Smooth muscle cell (in vitro differentiated cells): ENCODE data around the gene CHEK2. TPM values are rescaled to one million over a fixed set of nuclear protein-coding genes. Genes with fewer than 3 reads are reported as not detected.
"Not testable (repeated sequence)": the region's sequence is repeated elsewhere in the genome, so short reads cannot be mapped to it uniquely, and the experiment has no call there.

Experiments used
- DNase-seq: peaks from one replicate; lab custom pipeline; 2025; ENCODE audit not compliant: unreplicated experiment; lab: John Stamatoyannopoulos, UW
- H2AFZ ChIP-seq: fragments of 200-600 bp; sonication (generic); 2 replicates; pipeline ENCODE4 v1.6.0; 2016; ENCODE audit warnings: antibody characterized with exemption, low read depth, mild to moderate bottlenecking
- H3F3A ChIP-seq: fragments of 200-600 bp; sonication (generic); 2 replicates; pipeline ENCODE4 v1.6.0; 2017; ENCODE audit warnings: antibody characterized with exemption, low read depth
- H3K27ac ChIP-seq: fragments of 200-600 bp; sonication (generic); 2 replicates; pipeline ENCODE4 v1.5.1; 2016; ENCODE audit warnings: low read depth, mild to moderate bottlenecking
- H3K27me3 ChIP-seq: fragments of 200-600 bp; sonication (generic); 2 replicates; pipeline ENCODE4 v1.6.1; 2016; ENCODE audit warnings: low read depth, mild to moderate bottlenecking
- H3K36me3 ChIP-seq: fragments of 200-600 bp; sonication (generic); 2 replicates; pipeline ENCODE4 v1.5.1; 2016; ENCODE audit warnings: low read depth
- H3K4me1 ChIP-seq: fragments of 200-600 bp; sonication (generic); 2 replicates; pipeline ENCODE4 v1.5.1; 2016; ENCODE audit warnings: low read depth
- H3K4me2 ChIP-seq: fragments of 200-600 bp; sonication (generic); 2 replicates; pipeline ENCODE4 v1.6.0; 2016; ENCODE audit warnings: mild to moderate bottlenecking
- H3K4me3 ChIP-seq: fragments of 200-600 bp; sonication (generic); 2 replicates; pipeline ENCODE4 v1.5.1; 2016; ENCODE audit warnings: mild to moderate bottlenecking
- H3K79me2 ChIP-seq: fragments of 200-600 bp; sonication (generic); 2 replicates; pipeline ENCODE4 v1.6.0; 2016; ENCODE audit warnings: low read depth, mild to moderate bottlenecking
- H3K9ac ChIP-seq: fragments of 200-600 bp; sonication (generic); 2 replicates; pipeline ENCODE4 v1.6.0; 2016; ENCODE audit warnings: low read depth
- H3K9me3 ChIP-seq: fragments of 200-600 bp; sonication (generic); replicated peaks from 2 replicates; pipeline ENCODE4 v1.5.1; 2016; ENCODE audit warnings: low read depth
- H4K20me1 ChIP-seq: fragments of 200-600 bp; sonication (generic); 2 replicates; pipeline ENCODE4 v1.6.0; 2016; ENCODE audit warnings: low read depth
- WGBS: methylation state at CpG from one replicate; pipeline ENCODE4 v1.1.7; 2016; ENCODE audit warnings: low lambda C conversion rate; 5-methylcytosine and 5-hydroxymethylcytosine counted together
- polyA plus RNA-seq: library from polyadenylated mRNA; unstranded; fragments of >200 nt; fragmentation: Nextera tagmentation; extraction: Ambion mirVana; gene quantifications from 2 replicates; pipeline ENCODE4 v1.2.1, GENCODE V29; 2016
- total RNA-seq: library from RNA; depleted of rRNA; stranded (reverse); fragments of >200 nt; gene quantifications from 2 replicates; pipeline ENCODE4 v1.2.3, GENCODE V29; 2014
- TF ChIP-seq, protein P1 (sequence below): fragments of 200-600 bp; sonication (generic); IDR thresholded peaks from 2 replicates; pipeline ENCODE4 v1.5.1; 2017; ENCODE audit warnings: borderline replicate concordance, mild to moderate bottlenecking, antibody characterized with exemption; ENCODE audit not compliant: insufficient read depth, poor library complexity, severe bottlenecking

The CHEK2 gene
- total and polyA plus RNA-seq, 2 experiments from 2014 or later = 11.5 to 12.7 TPM

DNA sequence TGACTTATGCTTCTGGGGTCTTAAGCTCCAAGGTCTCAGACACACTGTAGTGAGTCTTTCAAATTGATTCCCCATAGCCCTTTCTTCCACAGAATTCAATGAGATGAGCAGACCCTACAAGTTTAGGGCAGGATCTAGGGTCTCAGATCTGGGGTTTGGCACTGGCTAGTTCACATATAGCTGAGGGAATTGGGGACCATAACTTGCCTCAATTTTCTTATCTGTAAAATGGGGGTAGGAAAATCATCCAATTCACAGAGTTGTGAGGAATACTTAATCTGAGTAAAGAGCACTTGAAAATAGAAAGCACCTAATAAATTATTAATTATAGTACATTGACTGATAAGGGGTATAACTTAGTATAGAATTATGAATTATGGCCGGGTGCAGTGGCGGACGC is 25.0 kb upstream of the CHEK2 start:
- H3K9me3 ChIP-seq = no peaks in the 10 kb centered on the region
- no peaks in the 10 kb centered on the region for H3F3A ChIP-seq
- no peak overlapping the region for H3K4me2 ChIP-seq
- WGBS = 94% methylated on average over 3 of the region's 3 CpGs
- no peak overlapping the region for H3K27ac ChIP-seq
- DNase-seq = no peak
- TF ChIP-seq, protein P1, sequence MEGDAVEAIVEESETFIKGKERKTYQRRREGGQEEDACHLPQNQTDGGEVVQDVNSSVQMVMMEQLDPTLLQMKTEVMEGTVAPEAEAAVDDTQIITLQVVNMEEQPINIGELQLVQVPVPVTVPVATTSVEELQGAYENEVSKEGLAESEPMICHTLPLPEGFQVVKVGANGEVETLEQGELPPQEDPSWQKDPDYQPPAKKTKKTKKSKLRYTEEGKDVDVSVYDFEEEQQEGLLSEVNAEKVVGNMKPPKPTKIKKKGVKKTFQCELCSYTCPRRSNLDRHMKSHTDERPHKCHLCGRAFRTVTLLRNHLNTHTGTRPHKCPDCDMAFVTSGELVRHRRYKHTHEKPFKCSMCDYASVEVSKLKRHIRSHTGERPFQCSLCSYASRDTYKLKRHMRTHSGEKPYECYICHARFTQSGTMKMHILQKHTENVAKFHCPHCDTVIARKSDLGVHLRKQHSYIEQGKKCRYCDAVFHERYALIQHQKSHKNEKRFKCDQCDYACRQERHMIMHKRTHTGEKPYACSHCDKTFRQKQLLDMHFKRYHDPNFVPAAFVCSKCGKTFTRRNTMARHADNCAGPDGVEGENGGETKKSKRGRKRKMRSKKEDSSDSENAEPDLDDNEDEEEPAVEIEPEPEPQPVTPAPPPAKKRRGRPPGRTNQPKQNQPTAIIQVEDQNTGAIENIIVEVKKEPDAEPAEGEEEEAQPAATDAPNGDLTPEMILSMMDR = no peak
- H3K36me3 ChIP-seq = no peaks in the 10 kb centered on the region
- H4K20me1 ChIP-seq = no peaks in the 10 kb centered on the region
- H3K4me3 ChIP-seq = no peak overlapping the region
- no peak overlapping the region for H2AFZ ChIP-seq
- H3K9ac ChIP-seq = no peak overlapping the region
- H3K27me3 ChIP-seq = no peaks in the 10 kb centered on the region
- no peaks in the 10 kb centered on the region for H3K79me2 ChIP-seq
- H3K4me1 ChIP-seq = no peaks in the 10 kb centered on the region

DNA sequence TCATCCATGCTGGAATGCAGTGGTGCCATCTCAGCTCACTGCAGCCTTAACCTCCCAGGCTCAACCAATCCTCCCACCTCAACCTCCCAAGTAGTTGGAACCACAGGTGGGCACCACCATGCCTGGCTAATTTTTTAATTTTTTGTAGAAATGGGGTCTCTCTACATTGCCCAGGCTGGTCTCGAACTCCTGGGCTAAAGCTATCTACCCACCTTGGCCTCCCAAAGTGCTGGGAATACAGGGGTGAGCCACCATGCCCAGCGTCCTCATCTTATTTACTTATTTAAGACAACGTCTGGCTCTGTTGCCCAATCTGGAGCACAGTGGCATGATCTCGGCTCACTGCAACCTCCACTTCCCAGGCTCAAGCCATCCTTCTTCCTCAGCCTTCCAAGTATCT is 20.4 kb upstream of the CHEK2 start:
- WGBS = 99% methylated on average over 4 of the region's 4 CpGs
- not testable (repeated sequence) for DNase-seq, H3K9ac ChIP-seq, H3F3A ChIP-seq, H2AFZ ChIP-seq, H3K27ac ChIP-seq, H3K36me3 ChIP-seq, H4K20me1 ChIP-seq, H3K4me3 ChIP-seq, H3K9me3 ChIP-seq, H3K27me3 ChIP-seq, H3K4me1 ChIP-seq, H3K4me2 ChIP-seq, H3K79me2 ChIP-seq

DNA sequence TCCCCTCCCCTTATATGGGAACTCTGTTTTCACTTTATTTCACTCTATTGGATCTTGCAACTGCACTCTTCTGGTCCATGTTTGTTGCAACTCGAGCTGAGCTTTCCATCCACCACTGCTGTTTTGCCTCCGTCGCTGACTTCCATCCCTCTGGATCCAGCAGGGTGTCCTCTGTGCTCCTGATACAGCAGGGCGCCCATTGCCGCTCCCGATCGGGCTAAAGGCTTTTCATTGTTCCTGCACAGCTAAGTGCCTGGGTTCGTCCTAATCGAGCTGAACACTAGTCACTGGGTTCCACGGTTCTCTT is 19.8 kb upstream of the CHEK2 start:
- no peak overlapping the region for H3K27ac ChIP-seq
- WGBS = 98% methylated on average over 10 of the region's 10 CpGs
- H3F3A ChIP-seq = no peaks in the 10 kb centered on the region
- H3K27me3 ChIP-seq = no peaks in the 10 kb centered on the region
- no peak overlapping the region for H3K4me3 ChIP-seq
- H2AFZ ChIP-seq = no peak overlapping the region
- no peak for DNase-seq
- H3K4me1 ChIP-seq = peaks cover 9% of the 10 kb centered on the region
- TF ChIP-seq, protein P1 = no peak
- H3K4me2 ChIP-seq = no peak overlapping the region
- no peak overlapping the region for H3K9ac ChIP-seq
- no peaks in the 10 kb centered on the region for H4K20me1 ChIP-seq
- no peaks in the 10 kb centered on the region for H3K36me3 ChIP-seq
- no peaks in the 10 kb centered on the region for H3K79me2 ChIP-seq
- no peaks in the 10 kb centered on the region for H3K9me3 ChIP-seq

DNA sequence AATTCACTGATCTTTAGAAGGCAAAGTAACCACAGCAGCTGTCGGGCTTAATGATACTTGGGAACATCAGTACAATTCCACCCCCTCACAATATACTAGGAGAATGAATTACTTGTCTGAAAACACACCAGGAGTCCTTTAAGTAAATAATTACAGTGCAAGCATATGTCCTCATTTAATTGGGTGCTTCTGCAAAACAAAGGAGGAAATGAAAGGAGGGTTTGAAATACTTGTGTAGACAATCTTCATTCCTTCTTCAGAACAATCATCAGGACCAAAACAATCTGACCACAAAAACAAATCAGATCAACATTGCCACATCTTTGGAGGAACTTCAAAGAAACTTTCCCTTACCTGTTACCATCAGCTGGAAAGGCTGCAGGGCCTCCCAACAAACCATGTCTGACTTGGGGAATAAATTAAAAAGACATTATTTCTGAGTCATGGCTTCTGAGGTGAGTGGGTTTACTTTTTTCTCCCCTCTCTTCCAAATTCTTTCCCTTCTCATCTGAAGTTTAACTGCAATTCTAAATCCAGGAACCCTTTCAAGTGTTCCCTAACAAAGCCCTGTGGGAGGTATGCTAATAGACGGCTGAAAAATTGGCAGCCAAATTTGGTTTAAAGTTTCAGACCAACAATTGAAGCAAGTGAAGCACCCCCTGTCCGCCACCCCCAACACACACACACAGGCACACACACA is 18.4 kb upstream of the CHEK2 start:
- Histone ChIP-seq H3K79me2 (no peaks in the 10 kb centered on the region), H2AFZ (no peak overlapping the region), H3K9ac (no peak overlapping the region), H3K9me3 (no peaks in the 10 kb centered on the region), H3F3A (no peaks in the 10 kb centered on the region), H3K4me1 (peaks cover 9% of the 10 kb centered on the region), H4K20me1 (no peaks in the 10 kb centered on the region), H3K36me3 (no peaks in the 10 kb centered on the region), H3K27ac (no peak overlapping the region), H3K27me3 (no peaks in the 10 kb centered on the region), H3K4me2 (no peak overlapping the region), H3K4me3 (no peak overlapping the region)
- 44% methylated on average over 3 of the region's 3 CpGs for WGBS
- no peak for DNase-seq
- TF ChIP-seq, protein P1 = no peak

DNA sequence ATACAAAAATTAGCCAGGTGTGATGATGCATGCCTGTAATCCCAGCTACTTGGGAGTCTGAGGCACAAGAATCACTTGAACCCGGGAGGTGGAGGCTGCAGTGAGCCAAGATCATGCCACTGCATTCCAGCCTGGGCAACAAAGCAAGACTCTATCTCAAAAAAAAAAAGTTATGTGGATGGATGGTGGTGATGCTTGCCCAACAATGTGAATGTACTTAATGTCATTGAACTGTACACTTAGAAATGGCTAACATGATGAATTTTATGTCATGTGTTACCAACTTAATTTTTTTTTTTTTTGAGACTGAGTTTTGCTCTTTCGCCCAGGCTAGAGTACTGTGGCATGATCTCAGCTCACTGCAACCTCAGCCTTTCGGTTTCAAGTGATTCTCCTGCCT is 12.9 kb upstream of the CHEK2 start:
- H3K4me1 ChIP-seq, DNase-seq, H3K27ac ChIP-seq, H3K4me3 ChIP-seq, H3K4me2 ChIP-seq, H3F3A ChIP-seq, H3K27me3 ChIP-seq, H4K20me1 ChIP-seq, H3K79me2 ChIP-seq, H2AFZ ChIP-seq, H3K36me3 ChIP-seq, H3K9ac ChIP-seq, H3K9me3 ChIP-seq: not testable (repeated sequence)
- WGBS = 90% methylated on average over 3 of the region's 3 CpGs
